Measurements from ENCODE around the gene UPB1.

UPB1 gene

GRCh38 chr22:24503843-24504338 lies 8.8 kb downstream of the UPB1 start:
- FAIRE-seq: no peak

GRCh38 chr22:24504540-24504939 lies 9.4 kb downstream of the UPB1 start:
- FAIRE-seq (no peak), DNase-seq (ENCODE audit: low spot score) (no peak)

More at GRCh38 chr22:24503843-24504338, 8.8 kb downstream of the UPB1 start:
- no peak for DNase-seq (ENCODE audit: low spot score)

DNA sequence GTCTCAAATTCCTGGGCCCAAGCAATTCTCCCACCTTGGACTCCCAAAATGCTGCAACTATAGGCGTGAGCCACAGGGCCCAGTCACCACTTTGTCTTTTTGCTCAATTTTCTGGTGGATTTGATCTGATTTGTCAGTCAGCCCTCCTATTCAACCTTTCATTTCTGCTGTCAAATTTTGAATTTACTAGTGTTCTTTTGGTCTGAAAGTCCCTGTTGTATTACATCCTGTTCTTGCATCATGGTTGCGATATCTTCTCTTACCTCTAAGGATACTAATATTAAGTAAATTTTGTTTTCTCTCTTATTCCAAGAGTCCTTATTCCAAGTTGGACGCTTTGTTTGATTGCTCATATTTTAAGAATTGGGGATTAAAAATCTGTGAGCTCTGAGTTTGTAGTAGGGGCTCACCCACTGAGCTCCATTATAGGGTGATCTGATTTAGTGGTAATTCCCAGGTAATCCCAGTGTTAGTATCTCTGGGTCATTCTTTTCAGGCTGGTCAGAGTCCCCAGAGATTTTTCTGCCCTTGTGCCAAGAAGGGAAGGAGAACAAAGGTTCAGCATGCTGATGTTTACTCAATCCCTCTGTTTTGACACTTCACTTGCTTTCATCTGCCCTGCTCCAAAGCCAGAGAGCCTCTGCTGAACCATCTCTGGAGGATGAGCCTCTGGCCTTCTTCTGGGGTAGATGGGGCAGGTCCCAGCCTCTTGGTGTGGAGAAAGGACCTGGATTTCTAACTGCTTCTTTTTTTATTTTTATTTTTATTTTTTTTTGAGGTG lies 10.0 kb downstream of the UPB1 start:
- DNase-seq (ENCODE audit: low spot score) (no peak), FAIRE-seq (no peak)

GRCh38 chr22:24506802-24507438 lies 11.8 kb downstream of the UPB1 start:
- FAIRE-seq: no peak
- no peak for DNase-seq (ENCODE audit: low spot score)

DNA sequence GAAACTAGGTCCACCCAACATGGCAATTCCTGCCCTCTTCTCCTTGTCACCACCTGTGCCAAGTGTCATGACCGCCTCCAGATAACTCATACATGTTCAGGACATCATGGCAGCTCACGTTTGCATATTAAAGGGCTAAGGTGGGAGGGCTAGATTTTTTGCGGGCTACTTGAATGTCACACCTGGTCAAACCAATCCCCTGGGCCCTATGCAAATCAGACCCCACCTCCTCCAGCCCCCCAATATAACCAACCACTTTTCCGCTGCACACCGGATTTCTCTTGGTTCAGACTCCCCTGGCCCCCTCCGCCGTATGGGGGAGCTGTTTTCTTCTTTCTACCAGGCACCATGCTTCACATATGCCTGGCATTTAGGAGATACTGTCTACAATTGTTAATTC lies 12.6 kb downstream of the UPB1 start:
- FAIRE-seq: no peak
- no peak for DNase-seq (ENCODE audit: low spot score)

GRCh38 chr22:24510637-24511625 lies 15.8 kb downstream of the UPB1 start:
- peak; percentile 85 for FAIRE-seq
- peak; percentile 77 for DNase-seq (ENCODE audit: low spot score)

DNA sequence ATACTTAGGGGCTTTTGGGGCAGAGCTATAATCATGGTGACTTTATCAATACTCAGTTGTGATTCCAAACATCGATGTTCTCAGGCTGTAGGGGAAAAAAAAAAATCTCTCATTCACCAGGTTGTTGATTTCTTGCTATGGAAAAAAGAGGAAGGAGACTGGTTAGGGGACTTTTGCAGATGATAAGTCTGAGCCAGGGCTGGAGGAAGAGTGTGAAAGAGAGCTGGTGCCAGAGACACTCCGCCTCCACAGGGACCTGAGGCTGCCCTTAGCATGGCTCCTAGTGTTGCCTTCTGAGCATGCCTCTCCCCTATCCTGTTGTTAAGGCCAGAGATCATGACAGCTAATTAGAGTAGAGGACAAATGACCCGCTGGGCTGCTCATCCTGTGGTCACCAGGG lies 16.9 kb downstream of the UPB1 start:
- FAIRE-seq: no peak
- no peak for DNase-seq (ENCODE audit: low spot score)

DNA sequence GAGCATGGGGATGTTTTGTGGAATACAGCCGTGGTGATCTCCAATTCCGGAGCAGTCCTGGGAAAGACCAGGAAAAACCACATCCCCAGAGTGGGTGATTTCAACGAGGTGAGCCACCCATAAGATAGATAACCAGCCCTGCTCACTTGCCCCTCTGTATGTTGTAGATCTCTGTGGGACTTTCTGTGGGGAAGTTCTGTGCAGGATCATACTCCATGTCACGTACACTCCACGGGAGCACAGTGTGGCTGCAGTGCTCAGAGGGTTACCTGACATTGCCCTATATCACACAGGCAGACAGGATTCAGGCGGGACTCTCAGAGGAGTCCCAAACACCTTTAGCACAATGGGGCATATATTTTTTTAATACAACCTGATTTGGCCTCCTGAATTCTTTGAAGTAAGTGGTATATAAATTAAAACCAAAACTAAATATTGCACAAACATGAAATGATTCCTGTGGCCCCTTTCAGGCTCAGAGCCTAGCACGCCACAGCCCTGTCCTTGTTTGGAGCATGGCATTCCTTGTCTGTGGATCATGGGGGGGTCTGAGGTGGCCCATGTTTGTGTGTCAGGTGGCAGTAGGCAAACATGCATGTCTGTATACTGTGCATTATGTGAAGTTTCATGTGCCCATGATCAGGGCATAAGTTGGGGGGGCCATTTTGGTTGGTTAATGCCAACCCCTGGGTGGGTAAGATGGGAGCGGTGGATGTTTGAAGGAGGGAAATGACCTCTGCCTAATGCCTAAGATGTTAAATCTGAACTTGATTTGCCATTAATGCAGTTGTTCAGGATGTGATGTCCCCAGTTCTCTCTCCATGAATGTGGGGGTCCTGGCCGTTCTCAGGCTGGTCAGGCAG lies 18.5 kb downstream of the UPB1 start:
- no peak for DNase-seq (ENCODE audit: low spot score)
- no peak for FAIRE-seq

- FAIRE-seq (no peak), DNase-seq (ENCODE audit: low spot score) (no peak)
These were observed 19.3 kb downstream of the UPB1 start for GRCh38 chr22:24514241-24515026.

DNA sequence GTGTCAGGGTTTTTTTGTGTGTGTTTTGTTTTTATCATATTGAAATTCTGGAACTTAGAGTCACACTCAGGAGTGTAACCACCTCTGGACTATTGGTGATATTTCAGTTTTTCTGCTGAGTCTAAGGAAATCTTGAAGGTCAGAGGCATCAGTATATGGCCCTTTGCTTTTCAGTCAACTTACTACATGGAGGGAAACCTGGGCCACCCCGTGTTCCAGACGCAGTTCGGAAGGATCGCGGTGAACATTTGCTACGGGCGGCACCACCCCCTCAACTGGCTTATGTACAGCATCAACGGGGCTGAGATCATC lies 19.9 kb downstream of the UPB1 start:
- no peak for FAIRE-seq
- DNase-seq (ENCODE audit: low spot score): no peak

GRCh38 chr22:24516301-24516737 lies 21.2 kb downstream of the UPB1 start:
- DNase-seq (ENCODE audit: low spot score) (peak; percentile 61), FAIRE-seq (no peak)

DNA sequence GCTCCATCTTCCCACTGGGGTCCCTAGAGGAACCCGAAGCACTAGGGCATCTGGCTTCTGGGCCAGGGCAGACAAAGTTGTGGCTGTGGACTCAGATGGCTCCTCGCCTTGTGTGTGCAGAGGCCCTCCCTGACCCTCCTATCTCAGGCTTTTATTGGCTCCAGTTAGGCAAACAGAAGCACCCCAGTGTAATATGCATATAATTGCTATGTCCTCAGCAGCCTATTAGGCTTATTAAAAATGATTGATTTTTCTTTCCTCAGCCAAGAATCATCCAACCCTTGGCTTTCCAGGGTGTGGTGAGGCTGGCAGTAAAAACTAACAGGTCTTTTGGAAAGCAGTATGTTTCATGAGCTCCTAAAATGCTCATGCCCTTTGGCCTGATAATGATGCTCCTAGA lies 22.3 kb downstream of the UPB1 start:
- DNase-seq (ENCODE audit: low spot score) (no peak), FAIRE-seq (no peak)

DNA sequence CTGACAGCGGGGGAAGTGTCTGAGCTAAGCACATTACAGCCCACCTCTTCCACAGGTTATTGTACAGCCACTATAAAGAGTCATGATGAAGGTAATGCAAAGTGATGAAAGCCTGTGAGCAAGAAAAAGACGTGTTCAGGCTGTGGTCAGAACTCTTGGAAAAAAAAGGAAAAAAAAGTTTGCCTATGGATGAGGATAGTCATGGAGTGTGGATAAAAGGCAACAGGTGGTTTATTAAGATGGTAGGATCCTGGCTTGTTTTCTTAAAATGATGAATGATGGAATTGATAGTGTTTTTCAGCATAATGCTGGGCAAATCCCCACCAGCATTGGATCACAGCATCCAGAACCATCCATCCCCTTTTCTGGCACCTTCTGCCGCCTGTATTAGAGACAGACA lies 23.1 kb downstream of the UPB1 start:
- DNase-seq (ENCODE audit: low spot score): no peak
- FAIRE-seq: no peak

DNA sequence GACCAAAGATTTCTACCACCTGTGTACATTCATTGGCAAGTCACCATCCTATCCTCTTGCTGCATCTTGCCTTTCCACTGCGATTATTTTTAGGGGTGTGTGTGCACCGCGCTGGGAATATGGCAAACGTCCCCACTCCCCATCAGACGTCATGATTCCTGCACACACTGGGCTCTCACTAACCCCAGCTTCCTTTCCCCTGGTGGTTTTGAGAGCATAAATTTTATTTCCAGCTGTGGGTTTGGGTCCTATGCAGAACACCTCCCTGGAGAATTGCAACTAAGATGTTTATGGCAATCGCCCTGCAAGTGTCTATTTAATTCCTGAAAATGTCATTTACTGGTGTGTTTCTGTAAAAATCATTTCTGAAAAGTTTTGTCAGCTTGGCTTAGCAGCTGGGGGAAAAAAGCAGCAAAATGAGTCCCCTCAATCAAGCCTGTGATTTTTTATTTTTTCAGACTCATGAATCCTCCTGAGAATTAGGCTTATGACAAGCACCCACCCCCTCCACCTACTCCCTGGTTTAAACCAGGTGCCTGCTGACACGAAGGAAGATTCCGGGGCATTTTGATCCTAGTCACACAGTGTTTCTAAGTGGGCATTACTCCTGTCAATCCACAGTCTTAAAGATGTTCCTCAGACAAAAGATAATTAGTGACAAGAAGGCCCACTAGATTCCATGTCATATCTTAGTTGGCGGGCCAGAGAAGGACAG lies 23.8 kb downstream of the UPB1 start:
- FAIRE-seq: no peak
- DNase-seq (ENCODE audit: low spot score): no peak

DNA sequence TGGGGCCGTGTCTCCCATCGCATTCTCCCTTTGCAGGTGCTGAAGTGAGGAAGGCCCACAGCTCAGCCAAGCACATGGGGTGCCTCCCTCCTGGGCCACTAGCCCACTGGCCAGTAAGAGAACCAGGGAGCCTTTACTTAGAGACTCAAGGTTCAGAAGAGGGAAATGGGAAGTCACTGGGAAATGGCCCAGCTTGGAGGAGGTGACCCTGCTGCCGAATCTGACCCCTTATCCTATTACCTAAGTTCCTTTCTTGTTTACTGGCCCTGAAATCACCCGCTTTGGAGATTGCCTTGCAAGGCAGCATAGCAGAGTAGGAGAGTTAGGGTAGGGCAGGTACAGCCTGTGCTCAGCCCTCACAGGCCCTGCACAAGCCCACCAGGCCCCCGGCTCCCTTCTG lies 24.4 kb downstream of the UPB1 start:
- no peak for DNase-seq (ENCODE audit: low spot score)
- FAIRE-seq: no peak

DNA sequence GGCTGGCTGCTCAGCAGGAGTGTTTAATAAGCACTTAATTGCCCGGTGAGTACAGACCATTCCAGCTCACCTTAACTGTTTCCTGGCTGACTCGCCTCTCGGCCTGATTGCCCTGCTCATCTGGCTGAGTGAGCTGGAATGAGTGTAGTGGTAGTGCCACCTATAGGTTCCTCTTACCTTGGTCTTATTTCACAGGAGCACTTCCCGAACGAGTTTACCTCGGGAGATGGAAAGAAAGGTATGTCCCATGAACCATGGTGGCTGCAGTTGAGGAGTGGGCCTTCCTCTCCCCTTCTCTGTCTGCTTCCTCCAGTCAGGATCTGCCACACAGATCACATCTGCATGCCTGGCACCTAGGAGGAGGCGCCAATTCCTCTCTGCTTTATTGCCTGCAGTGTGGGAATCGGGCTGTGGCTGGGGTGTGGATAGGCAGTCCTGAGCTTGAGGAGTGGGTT lies 26.7 kb downstream of the UPB1 start:
- DNase-seq (ENCODE audit: low spot score): peak; percentile 84
- FAIRE-seq: peak; percentile 81

- no peak for FAIRE-seq
These were observed 28.7 kb downstream of the UPB1 start for GRCh38 chr22:24523873-24524272.

DNA sequence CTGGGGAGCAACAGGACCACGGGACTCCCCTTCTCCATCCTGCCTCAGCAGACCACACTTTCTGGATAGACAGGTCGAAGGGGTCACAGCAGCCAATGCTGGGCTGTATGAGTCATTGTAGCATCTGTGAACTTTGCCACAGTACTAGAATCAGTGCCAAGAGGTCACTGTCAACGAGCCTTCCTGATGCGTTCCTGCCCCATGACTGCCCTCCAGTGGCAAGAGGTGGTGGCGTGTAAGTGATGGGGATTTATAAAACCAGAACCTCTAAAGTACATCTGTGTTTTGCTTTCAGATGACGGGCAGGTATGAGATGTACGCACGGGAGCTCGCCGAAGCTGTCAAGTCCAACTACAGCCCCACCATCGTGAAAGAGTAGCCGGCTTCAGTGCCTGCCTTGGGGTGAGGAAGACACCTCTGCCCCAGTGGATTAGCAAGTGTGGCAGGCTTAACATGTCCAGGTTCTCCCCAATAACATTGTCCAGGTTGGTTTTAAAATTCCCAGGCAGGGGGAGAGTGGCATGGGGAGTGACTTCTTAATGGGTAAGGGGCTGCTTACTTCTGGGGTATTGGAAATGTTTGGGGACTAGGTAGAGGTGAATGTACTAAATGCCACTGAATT lies 30.4 kb downstream of the UPB1 start:
- FAIRE-seq (peak; percentile 29), DNase-seq (ENCODE audit: low spot score) (peak; percentile 57)

More at GRCh38 chr22:24523873-24524272, 28.7 kb downstream of the UPB1 start:
- no peak for DNase-seq (ENCODE audit: low spot score)

- no peak for DNase-seq (ENCODE audit: low spot score)
- no peak for FAIRE-seq
These were observed 31.1 kb downstream of the UPB1 start for GRCh38 chr22:24526191-24526590.
